ENCODE measurements around the gene ZNF541. TPM values are rescaled to one million over a fixed set of nuclear protein-coding genes. Genes with fewer than 3 reads are reported as not detected.

Gene ZNF541
- total and polyA plus RNA-seq, 2 experiments from 2014 or later: 0.26 to 0.42 TPM

DNA sequence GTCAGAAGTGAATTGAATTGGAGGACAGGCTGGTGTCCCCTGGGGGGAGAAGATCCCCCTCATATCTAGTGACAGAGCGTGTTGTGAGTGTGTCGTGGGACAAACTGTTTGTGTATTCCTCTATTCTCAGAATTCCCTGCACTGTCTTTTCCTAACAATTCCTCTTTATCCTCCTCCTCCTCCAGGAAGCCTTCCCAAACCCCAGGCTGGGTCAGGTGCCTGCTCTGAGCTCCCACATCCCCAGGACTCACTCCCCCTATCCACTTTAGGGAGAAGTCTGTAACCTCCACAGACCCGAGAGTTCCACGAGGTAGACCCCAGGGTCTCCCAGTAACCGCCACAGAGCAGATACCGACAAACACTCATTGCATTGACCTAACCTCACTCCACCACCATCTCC lies 20.9 kb upstream of the ZNF541 start:
- no peak for ATAC-seq

More for the DNA sequence above, 20.9 kb upstream of the ZNF541 start:
- Histone ChIP-seq H4K20me1 (replicated peaks; ENCODE audit: insufficient read depth) (no peaks in the 10 kb centered on the region), H2AFZ (peak overlapping the region; percentile 52; the same call in 1 of the 2 replicates), H3K4me1 (ENCODE audit: insufficient read depth) (peaks cover 12% of the 10 kb centered on the region; the same call in 1 of the 2 replicates), H3K79me2 (replicated peaks; ENCODE audit: insufficient read depth) (no peaks in the 10 kb centered on the region), H3K36me3 (ENCODE audit: insufficient read depth) (no peaks in the 10 kb centered on the region), H3K9me2 (ENCODE audit: insufficient read depth) (no peaks in the 10 kb centered on the region), H3K27ac (ENCODE audit: low read depth) (no peak overlapping the region), H3K4me3 (no peak overlapping the region), H3K27me3 (ENCODE audit: insufficient read depth) (no peaks in the 10 kb centered on the region), H3F3A (replicated peaks; ENCODE audit: low read depth) (peaks cover 6% of the 10 kb centered on the region), H3K4me2 (no peak overlapping the region)
- H3K36me3 Mint-ChIP-seq (ENCODE audit: low read depth): no peaks in the 10 kb centered on the region
- no peak overlapping the region for H3K4me3 Mint-ChIP-seq
- H3K4me1 Mint-ChIP-seq: peaks cover 7% of the 10 kb centered on the region; the same call in 2 of the 3 replicates
- TF ChIP-seq, protein P1, sequence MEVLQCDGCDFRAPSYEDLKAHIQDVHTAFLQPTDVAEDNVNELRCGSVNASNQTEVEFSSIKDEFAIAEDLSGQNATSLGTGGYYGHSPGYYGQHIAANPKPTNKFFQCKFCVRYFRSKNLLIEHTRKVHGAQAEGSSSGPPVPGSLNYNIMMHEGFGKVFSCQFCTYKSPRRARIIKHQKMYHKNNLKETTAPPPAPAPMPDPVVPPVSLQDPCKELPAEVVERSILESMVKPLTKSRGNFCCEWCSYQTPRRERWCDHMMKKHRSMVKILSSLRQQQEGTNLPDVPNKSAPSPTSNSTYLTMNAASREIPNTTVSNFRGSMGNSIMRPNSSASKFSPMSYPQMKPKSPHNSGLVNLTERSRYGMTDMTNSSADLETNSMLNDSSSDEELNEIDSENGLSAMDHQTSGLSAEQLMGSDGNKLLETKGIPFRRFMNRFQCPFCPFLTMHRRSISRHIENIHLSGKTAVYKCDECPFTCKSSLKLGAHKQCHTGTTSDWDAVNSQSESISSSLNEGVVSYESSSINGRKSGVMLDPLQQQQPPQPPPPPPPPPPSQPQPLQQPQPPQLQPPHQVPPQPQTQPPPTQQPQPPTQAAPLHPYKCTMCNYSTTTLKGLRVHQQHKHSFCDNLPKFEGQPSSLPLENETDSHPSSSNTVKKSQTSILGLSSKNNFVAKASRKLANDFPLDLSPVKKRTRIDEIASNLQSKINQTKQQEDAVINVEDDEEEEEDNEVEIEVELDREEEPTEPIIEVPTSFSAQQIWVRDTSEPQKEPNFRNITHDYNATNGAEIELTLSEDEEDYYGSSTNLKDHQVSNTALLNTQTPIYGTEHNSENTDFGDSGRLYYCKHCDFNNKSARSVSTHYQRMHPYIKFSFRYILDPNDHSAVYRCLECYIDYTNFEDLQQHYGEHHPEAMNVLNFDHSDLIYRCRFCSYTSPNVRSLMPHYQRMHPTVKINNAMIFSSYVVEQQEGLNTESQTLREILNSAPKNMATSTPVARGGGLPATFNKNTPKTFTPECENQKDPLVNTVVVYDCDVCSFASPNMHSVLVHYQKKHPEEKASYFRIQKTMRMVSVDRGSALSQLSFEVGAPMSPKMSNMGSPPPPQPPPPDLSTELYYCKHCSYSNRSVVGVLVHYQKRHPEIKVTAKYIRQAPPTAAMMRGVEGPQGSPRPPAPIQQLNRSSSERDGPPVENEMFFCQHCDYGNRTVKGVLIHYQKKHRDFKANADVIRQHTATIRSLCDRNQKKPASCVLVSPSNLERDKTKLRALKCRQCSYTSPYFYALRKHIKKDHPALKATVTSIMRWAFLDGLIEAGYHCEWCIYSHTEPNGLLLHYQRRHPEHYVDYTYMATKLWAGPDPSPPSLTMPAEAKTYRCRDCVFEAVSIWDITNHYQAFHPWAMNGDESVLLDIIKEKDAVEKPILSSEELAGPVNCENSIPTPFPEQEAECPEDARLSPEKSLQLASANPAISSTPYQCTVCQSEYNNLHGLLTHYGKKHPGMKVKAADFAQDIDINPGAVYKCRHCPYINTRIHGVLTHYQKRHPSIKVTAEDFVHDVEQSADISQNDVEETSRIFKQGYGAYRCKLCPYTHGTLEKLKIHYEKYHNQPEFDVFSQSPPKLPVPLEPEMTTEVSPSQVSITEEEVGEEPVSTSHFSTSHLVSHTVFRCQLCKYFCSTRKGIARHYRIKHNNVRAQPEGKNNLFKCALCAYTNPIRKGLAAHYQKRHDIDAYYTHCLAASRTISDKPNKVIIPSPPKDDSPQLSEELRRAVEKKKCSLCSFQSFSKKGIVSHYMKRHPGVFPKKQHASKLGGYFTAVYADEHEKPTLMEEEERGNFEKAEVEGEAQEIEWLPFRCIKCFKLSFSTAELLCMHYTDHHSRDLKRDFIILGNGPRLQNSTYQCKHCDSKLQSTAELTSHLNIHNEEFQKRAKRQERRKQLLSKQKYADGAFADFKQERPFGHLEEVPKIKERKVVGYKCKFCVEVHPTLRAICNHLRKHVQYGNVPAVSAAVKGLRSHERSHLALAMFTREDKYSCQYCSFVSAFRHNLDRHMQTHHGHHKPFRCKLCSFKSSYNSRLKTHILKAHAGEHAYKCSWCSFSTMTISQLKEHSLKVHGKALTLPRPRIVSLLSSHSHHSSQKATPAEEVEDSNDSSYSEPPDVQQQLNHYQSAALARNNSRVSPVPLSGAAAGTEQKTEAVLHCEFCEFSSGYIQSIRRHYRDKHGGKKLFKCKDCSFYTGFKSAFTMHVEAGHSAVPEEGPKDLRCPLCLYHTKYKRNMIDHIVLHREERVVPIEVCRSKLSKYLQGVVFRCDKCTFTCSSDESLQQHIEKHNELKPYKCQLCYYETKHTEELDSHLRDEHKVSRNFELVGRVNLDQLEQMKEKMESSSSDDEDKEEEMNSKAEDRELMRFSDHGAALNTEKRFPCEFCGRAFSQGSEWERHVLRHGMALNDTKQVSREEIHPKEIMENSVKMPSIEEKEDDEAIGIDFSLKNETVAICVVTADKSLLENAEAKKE (CRISPR knock-in tag; IDR thresholded peaks at IDR 0.05): no peak
- TF ChIP-seq STAT1 (IDR thresholded peaks at IDR 0.05; ENCODE audit: unreplicated experiment) (no peak), CREB1 (CRISPR knock-in tag; IDR thresholded peaks at IDR 0.05; ENCODE audit: low read depth) (no peak), ZNF331 (CRISPR knock-in tag; IDR thresholded peaks at IDR 0.05; ENCODE audit: low read depth) (no peak), NANOG (IDR thresholded peaks at IDR 0.05; ENCODE audit: borderline replicate concordance) (no peak)
- TF ChIP-seq, protein P2, sequence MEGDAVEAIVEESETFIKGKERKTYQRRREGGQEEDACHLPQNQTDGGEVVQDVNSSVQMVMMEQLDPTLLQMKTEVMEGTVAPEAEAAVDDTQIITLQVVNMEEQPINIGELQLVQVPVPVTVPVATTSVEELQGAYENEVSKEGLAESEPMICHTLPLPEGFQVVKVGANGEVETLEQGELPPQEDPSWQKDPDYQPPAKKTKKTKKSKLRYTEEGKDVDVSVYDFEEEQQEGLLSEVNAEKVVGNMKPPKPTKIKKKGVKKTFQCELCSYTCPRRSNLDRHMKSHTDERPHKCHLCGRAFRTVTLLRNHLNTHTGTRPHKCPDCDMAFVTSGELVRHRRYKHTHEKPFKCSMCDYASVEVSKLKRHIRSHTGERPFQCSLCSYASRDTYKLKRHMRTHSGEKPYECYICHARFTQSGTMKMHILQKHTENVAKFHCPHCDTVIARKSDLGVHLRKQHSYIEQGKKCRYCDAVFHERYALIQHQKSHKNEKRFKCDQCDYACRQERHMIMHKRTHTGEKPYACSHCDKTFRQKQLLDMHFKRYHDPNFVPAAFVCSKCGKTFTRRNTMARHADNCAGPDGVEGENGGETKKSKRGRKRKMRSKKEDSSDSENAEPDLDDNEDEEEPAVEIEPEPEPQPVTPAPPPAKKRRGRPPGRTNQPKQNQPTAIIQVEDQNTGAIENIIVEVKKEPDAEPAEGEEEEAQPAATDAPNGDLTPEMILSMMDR (conservative IDR thresholded peaks at IDR 0.05; ENCODE audit: low read depth in 2 of 2): no peak
- TF ChIP-seq, protein P3, sequence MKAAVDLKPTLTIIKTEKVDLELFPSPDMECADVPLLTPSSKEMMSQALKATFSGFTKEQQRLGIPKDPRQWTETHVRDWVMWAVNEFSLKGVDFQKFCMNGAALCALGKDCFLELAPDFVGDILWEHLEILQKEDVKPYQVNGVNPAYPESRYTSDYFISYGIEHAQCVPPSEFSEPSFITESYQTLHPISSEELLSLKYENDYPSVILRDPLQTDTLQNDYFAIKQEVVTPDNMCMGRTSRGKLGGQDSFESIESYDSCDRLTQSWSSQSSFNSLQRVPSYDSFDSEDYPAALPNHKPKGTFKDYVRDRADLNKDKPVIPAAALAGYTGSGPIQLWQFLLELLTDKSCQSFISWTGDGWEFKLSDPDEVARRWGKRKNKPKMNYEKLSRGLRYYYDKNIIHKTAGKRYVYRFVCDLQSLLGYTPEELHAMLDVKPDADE (IDR thresholded peaks at IDR 0.05): no peak
- no peaks in the 10 kb centered on the region for H3K9me3 Mint-ChIP-seq
- DNase-seq (ENCODE audit: low spot score): no peak
- peak overlapping the region; percentile 74; the same call in 1 of the 2 replicates for H3K27ac Mint-ChIP-seq
- H3K27me3 Mint-ChIP-seq (ENCODE audit: insufficient read depth, low read depth, poor library complexity): peaks cover 6% of the 10 kb centered on the region

Measured in GM23338 (cell line).